ENCODE data around the gene TOGARAM2.

The TOGARAM2 gene

DNA sequence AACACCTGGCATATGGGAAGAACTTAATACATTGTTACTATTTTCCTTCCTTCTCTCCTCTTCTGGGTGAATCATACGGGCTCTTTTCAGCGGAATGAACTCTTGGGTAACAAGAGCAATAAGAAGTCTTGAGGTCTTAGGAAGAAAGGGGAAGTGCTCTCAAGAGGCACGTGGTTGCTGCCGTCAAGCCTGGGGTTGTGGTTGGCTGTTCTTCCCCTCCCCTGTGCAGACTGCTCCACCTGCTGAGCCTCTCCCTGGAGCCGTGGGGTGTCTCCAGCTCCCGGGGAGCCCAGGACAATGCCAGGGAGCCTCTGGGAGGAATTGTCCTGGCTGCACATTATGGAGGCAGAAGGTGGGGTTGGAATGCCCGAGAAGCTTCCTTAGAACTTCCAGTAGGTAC, 19.4 kb downstream of the TOGARAM2 start:
- DNase-seq: peak; percentile 75

DNA sequence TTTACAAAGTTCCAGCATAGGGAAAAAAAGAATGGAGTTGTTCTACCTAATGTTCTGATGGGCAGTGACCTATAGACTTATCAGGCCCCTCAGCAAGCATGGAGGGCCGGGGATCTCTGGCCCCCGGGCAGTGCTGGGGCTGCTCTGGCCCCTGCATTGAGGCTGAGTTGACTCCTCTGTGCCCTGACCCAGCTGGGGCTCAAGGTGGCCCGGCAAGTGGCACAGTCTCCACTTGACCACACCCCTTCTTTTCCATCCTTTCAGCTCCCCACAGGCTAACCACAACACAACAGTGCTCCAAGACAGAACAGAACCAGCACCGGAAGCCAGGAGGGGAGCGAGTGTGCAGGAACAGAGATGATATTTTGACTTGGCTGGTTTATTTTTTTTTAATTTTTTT, 19.9 kb downstream of the TOGARAM2 start:
- DNase-seq: no peak

DNA sequence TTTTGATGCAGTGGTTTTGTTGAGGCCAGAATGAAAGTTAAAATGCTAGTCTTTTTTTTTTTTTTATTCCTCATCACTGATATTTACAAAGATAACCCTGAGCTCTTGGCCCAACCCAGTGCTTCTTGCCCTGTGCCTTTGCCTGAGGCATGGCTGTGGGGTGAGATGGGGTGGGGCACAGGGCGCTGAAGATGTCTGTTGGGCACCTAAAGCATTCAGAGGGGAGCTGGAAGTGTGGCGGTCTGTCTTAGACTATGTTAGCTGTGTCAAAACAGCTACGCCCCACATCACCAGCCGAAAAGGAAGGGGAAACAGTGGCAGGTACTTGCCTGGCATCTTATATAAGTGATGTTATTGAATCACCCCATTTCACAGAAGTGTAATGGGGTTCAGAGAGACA, 20.7 kb downstream of the TOGARAM2 start:
- no peak for DNase-seq

DNA sequence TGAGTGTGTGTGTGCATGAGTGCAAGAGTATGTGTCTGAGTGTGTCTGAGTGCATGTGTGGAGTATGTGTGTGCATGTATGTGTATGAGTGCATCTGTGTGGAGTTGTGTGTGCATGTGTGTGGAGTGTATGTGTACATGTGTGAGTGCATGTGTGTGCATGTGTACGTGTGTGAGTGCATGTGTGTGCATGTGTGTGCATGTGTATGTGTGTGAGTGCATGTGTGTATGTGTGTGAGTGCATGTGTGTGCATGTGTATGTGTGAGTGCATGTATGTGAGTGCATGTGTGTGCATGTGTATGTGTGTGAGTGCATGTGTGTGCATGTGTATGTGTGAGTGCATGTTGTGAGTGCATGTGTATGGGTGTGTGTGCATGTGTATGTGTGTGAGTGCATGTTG, 23.7 kb downstream of the TOGARAM2 start:
- no peak for DNase-seq

DNA sequence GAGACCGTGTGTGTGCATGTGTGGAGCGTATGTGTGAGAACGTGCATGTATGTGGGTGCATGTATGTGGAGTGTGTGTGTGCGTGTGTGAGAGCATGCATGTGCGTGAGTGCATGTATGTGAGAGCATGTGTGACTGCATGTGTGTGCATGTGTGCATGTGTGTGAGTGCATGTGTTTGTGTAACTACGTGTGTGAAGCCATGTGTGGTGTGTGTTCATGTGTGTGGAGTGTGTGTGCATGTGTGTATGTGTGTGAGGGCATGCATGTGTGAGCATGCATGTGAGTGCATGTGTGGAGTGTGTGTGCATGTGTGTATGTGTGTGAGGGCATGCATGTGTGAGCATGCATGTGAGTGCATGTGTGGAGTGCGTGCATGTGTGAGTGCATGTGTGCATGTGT, 24.2 kb downstream of the TOGARAM2 start:
- DNase-seq: no peak

DNA sequence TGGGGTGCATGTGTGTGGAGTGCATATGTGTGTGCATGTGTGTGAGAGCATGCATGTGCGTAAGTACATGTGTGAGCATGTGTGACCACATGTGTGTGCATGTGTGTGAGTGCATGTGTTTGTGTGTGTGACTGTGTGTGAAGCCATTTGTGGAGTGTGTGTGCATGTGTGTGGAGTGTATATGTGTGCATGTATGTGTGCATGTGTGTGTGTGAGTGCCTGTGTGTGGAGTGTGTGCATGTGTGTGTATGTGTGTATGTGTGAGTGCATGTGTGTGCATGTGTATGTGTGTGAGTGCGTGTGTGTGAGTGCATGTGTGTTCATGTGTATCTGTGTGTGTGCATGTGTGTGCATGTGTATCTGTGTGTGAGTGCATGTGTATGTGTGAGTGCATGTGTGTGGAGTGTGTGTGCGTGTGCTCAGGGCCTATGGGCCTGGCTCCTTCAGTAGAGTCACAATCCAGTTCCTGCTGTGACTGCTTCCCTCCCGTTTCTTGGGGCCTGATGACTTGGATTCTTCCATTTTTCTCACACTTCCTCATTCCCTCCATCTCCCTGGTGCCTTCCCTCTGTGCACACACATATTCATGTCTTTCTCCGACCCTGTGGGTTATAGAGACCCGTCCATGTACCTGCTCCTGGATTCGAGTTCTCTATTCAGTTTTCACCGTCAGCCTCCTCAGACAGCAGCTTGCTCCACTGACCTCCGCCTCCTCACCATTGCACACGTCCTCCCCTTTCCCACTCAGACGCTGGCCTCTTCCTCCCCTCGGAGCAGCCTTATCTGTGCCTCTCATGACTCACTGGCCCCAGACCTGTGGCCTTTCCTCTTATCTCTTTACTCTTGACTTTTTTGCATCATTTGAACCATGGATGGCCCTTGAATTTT, 25.2 kb downstream of the TOGARAM2 start:
- DNase-seq: no peak

DNA sequence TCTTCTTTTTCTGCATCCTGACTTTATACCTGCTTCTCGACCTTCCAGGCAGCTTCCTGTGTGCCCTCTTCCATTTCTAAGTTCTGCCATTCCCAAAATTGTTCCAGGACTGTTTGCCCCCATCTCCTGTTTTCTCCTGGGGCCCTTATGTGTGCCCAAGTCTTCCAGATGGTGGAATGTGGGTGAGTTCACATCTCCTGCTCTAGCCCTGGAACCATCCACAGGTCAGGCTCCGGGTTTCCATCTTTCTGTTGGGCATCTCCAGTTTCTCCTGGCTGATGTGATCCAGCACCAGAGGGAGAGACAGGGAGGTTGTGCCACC, 25.8 kb downstream of the TOGARAM2 start:
- DNase-seq: no peak

DNA sequence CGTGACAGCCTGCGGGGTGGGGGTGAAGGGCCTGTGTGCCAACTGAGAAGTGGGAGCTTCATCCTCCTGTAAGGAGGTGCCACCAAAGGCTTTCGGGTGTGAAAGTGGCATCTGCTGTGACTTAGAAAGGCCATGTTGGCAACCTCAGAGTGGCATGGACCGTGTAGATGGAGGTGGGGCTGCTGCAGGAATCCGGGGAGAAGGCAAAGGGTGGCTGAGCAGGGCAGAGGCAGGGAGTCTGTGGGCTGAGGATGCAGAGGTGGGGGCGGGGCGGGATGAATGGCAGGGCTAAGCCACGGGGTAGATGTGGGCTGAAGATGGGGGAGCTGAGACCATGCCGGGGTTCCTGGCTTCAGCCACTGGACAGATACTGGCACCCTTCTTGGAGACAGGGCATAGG, 28.2 kb downstream of the TOGARAM2 start:
- DNase-seq: no peak

DNA sequence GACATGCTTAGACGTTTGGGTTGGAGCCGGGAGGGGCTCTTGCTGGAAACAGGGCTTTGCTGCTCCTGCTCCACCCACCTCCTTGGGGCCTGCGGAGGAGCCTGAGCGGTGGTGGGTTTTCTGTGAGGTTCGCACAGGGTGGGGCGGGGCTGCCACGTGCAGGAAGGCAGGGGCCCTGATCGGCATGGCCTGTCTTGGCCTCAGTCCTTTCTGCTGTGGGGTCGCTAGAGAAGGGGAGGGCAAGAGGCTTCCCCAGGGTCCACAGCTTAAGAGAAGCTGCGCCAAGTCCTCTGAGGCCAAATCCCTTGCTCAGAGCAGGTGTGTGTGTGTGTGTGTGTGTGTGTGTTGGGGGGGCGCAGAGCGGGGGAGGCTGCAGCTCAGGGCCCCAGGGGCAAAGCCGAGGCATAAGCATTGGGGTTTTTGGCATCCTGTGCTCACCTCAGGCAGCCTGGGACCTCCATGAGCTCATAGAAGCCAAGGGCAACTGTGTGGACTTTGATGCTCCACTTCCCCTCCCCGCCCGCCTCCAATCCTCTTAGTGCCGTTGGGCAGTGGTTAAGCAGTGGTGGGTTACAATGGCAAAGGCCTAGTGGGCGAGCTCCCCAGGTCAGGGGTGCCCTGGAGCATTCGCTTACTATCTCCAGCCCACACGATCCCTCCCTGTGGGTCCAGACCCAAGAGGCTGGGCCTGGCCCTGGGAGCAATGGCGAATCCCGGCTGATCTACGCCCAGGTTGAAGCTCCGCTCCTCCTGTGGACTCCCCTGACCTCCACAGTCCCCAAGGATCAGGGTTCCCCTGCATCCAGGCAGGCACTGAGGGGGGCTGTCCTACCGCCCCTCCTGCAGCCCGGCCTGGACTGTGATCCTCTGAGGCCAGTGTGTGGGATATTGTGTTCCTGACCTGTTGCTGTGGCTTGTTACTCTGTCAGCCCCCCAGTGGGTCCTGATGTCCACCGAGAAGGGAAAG, 28.9 kb downstream of the TOGARAM2 start:
- no peak for DNase-seq

DNA sequence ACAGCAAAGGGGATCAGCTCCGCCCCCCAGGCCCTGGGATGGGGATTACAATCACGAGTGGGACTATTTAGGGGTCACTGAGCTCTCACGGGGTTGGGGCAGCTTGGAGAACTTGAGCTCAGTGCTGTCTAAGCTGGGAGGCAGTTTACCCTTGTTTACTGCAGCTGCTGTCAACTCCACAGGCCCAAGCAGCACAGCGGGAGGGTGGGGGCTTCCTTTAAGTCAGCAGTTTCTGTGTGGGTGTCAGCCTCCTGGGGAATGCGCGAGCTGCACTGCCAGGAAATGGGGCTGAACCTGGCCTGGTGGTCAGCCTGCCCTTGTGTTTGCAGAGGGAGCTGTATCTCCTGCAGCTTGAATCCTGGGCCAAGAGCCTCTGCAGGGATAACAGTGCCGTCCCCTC, 29.8 kb downstream of the TOGARAM2 start:
- DNase-seq: peak; percentile 70

DNA sequence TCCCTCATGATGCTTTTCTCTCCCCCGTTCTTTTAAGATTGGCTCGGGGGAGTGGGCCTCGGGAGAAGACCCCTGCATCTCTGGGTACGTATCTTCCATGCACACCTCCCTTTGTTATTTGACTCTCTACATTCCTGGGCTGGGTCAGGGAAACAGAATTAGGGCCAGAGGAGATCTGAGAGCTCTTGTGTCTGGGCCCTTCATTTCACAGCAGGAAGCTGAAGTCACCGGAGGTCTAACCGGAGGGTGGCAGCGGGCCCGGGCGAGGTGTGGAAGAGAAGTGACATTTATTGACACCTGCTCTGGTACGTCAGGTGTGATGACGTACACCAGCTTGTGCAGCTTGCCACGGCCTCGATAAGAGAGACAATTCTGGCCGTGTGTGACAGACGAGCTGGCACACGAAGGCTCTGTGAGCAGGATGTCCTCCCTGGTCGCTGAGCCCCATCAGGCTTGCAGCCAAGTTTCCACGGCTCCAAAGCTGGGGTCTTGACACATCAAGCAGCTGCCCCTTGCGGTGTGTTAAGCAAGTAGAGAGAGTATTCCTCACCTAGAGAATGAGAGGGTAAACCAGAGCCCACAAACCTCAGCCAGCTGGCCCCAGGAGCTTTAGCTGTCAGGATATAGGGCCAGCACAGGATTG, 30.4 kb downstream of the TOGARAM2 start:
- peak; percentile 48 for DNase-seq

DNA sequence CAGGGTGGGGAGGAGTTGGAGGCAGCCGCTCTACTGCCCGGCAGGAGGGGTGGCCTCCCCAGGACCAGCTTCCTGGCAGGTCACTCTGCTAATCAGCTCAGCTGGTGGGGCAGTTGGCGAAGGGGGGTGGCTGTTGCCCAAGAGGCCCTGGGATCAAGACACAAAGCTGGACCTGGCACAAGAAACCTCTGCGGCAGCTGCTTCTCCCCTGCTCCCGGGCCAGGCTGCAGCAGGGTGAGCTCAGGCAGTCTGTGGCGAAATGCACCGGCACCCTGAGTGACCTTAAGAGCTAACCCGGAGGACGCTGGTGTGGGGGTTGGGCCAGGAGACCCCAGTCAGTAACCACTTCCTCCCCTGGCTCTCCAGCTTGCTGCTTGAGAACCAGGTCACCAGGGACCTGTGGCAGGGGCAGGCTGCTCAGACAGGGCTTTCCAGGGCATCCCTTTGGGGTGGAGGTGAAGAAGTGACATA, 31.1 kb downstream of the TOGARAM2 start:
- peak; percentile 25 for DNase-seq

DNA sequence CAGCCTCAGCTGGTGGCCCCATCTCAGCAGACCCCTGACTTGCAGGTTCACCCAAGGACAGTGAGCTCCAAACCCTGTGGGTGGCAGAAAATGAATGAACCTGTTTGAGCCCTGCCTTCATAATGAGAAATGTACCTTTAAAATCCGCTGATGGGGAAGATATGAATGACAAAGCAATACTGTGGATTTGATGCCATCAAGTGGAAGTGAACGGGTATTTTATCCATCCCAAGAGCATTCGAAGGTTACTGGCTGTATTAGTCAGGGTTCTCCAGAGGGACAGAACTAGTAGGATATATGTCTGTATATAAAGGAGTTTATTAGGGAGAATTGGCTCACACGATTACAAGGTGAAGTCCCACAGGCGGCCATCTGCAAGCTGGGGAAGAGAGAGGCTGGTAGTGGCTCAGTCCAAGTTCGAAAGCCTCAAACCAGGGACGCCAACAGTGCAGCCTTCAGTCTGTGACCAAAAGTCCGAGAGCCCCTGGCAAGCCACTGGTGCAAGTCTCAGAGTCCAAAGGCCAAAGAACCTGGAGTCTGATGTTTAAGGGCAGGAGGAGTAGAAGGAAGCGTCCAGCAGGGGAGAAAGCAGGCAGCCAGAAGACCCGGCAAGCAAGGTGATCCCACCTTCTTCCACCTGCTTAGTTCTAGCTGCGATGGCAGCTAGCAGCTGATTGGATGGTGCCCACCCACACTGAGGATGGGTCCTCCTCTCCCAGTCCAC, 32.1 kb downstream of the TOGARAM2 start:
- DNase-seq: no peak

DNA sequence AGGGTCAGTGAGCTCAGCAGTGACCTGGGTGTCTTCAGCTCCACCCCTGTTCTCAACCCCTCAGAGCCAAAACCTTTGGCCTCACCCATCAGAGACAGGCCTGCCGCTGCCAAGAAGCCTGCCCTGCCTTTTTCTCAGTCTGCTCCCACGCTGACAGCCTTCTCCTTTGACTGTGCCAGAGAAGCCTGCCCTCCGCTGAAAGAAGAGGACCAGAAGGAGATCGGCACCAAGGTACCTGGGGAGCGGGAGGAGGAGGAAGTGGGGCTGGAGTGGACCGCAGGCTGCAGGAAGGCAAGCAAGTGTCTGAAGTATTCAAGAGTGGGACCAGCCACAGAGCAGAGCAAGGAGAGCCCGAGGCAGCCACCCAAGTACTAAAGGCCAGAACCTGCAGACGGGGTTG, 33.2 kb downstream of the TOGARAM2 start:
- no peak for DNase-seq

DNA sequence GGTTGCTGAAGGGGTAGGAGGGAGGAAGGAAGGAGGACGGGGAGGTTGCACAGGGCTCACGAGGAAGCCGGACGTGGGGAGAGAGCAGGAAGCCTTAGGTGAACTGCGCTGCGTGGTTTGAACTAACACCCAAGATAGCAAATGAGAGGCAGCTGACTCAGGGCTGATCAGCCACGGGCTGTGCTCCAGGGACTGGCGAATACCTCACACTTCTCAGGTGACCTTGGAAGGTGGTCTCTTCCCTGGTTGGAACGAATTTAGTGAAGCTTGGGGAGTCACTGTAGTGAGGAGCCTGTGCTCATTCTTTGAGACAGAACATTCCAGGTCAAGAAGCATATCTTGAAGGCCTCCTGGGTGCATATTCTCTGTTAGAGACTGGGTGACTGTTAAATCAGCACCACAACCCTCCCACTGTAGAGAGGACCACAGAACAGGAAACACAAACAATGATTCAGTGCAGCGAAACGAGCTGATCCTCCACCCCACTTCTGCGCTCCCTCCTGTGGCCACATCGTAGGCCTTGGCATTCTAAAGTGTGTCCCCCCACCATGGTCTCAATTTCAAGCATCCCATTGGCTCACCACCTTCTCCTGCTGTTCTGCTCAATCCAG, 33.8 kb downstream of the TOGARAM2 start:
- no peak for DNase-seq

DNA sequence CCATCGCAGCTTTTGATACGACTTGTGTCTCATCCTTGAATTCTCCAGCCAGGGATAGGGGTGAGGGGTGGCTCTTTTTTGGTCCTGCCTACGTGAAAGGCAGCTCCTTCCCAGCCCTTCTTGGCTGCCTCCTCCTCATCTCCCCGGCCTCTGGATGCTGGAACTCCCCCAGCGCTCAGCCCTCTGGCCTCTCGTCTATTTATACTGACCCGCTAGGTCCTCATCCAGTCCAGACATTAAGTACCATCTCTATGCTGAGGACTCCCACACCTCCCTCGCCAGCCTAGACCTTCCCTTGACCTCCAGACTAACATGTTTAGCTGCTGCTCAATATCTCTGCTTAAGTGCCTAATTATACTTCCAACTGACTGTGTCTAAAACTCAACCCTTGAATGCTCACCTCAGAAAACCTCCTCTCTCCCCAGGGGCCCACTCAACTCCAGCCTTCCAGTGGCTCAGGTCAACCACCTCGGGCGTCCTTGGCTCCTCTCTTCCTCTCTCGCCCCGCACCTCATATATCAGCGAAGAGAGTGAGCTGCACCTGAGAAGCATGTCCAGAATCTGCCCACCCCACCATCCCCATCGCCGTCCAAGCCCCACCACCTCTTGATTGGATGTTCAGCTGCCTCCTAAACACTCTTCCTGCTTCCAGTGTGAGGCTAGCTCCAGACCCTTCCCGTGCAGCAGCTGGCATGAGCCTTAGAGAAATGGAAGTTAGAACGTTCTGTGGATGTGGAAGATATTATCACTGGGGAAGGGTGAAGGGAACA, 34.8 kb downstream of the TOGARAM2 start:
- no peak for DNase-seq

DNA sequence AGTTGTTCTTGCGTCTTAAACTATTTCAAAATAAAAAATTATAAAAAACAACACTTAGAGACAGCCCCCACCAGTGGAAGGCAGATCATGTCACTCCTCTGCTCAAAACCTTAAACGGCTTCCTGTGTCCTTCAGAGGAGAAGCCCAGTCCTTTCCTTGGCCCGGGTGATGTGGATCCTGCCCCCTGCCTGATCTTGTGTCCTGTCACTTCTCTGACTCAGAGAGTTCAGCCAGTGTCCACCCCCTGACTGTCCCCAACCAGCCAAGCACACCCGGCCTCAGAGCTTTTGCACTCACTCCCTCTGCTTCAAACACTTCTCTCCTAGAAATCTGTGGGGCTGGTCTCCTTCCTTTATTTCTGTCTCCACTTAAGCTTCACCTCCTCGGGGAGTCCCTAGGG, 35.4 kb downstream of the TOGARAM2 start:
- no peak for DNase-seq

DNA sequence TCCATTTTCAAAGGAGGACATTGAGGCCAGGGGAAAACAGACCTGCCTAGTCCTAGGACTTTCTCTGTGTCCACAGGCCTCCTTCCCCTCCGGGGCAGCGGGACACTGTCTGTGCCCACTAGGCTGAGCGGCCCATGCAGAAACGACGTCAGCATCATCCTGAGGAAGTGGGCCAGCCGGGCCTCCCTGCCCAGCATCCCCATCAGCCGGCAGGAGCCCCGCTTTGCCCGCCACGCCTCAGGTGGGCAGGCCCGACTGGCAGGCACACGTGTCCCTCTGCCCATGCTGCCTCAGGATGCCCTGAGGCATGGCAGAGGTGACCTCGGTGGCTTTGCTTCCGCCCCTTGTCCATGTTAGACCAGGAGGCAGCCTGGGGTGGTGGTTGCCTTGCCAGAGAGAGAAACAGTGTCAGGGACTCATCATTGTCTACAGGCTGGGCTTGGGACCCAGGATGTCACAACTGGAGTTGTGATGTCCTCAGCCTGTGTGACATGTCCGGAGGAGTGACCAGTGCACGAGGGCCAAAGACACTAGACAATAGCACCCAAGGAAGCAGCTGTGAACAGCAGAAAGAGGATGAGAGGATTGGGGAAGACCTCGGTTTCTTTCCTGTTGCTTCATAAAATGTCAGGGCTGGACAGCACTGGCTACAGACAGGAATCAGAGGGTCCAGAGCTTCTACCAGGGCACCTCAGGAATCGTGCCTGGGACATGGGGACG, 36.8 kb downstream of the TOGARAM2 start:
- no peak for DNase-seq

DNA sequence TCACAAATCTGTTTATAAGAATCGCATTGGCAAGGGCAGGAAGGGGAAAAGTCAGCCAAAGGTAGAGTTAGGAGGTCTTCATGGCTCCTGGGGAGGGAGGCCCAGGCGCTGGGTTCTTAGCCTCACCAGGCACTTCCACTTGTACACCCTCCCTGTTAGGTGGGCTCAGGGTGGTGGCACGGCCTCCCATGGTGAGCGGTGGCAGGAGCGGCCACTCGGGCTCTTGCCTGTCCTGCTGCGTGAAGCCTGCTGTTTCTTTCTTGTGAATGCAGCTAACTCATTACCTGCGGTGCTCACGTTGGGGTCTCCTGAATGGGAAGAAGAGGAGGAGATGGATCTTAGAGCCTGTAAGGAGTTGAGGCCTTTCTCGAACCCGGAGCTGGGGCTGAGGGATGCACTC, 40.8 kb downstream of the TOGARAM2 start:
- DNase-seq: no peak

DNA sequence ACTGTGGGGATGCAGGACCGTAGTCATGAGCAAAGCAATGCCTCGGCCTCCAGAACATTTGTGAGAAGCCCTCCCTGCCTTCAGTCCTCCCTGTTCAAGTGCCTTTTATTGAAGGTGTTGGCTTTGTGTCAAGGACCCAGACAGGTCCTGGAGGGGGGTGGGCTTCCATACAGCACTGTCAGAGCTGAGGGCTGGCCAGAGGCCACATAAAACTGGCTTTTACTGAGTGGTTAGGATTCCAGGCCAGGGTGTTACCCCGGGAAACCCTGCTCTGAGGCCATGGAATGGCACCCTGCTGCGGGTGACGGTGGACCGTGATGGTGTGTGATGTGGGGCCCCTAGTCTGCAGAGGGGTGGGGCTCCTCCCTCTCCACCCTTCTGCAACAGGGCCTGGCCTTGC, 41.6 kb downstream of the TOGARAM2 start:
- no peak for DNase-seq

DNA sequence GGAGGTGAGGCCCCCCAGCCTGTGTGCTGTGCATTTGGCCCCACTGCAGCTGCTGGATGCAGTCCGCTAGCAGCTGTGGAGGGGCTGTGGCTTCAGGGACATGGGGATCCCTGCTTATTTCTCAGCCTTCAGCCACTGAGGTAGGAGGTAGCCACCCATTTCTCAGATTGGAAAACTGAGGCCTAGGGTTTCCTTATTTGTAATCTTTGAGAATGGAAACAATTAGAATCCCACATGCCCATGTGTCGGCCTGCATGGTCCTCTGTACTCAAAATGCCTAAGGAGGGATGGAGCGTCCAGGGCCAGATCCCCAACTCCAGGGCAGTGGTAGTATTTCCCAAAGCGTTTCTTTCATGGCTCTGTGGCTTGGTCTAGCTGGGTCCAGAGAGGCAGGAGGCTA, 42.1 kb downstream of the TOGARAM2 start:
- no peak for DNase-seq
